Glomerular visceral epithelial cell (primary cell): ENCODE results near the gene ANP32B.
"Not testable (repeated sequence)": the region's sequence is repeated elsewhere in the genome, so short reads cannot be mapped to it uniquely, and the experiment has no call there.

ENCODE experiments used
- DNase-seq: peaks from one replicate; pipeline ENCODE4 v3.0.0-alpha.2; 2016; ENCODE audit errors: extremely low spot score

Gene ANP32B

DNA sequence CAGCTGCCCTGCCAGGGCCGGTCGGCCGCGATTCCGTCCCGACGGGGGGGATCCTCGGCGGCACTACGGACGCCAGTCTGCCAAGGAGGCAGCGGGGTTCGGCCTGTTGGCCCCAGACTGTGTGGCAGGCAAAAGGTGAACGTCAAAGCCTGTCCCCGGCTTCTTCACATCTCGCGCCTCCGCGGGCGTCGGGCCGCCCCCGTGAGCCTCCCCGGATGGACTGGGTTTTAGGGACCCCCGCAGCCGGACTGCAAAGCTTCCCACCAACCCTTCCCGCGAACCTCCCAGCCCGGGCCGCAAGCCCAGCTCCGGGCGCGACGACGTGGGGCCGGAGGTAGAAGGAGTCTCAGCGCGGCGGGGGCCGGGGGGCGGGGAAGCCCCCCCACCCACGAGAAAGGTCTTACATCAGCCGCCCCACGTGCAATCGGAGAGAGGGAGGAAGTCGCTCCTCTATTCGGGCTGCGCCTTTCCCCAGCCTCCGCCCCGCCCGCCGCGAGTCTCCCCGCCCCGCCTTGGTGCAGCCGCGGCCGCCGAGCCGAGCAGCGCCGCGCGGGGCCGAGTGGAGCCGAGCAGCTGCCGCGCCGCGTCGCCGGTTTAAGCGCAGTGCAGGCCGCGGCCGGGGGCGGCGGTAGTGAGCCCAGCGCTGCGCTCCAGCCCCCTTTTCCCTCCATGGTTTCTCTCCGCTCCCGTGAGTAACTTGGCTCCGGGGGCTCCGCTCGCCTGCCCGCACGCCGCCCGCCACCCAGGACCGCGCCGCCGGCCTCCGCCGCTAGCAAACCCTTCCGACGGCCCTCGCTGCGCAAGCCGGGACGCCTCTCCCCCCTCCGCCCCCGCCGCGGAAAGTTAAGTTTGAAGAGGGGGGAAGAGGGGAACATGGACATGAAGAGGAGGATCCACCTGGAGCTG lies at the start of gene ANP32B:
ANP32B (plus strand) TSS at position 659 of the 906 bp plus-strand sequence; CDS start at position 874, 215 bp downstream.
- DNase-seq: peak; percentile 95

DNA sequence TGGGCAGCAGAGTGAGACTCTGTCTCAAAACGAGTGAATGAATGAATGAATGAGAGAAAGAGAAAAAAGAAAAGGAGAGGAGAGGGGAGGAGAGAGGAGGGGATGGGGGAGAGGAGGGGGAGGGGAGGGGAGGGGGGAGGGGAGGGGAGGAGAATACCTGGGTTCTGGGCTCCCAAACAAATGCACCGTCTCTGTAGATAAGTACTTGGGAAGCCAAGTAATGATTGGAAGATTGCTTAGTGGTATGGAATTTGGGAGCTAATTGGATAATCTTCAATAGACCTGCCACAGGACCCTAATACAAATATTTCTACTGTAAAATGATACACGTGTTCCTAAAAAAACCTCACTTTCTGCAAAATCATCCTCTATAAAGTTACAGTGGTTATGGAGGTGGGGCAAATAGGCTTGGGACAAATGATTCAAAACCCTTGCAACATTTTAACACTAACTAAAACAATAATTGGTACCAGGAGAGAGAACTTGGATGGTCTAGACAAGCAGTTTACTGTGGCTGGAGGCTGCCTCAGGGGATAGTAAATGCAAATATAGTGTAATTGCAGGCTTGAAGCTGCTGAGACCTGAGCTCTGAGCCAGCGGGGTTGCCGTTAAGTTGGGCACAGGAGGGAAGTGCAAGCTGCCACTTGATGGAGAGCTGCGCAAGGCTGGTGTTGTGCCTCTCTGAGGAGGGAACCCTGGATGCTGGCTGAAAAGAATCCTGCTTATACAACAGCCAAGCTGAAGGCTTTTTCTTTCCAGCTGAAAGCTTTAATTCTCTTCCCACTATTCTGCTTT lies 48.6 kb upstream of the ANP32B start:
- no peak for DNase-seq

DNA sequence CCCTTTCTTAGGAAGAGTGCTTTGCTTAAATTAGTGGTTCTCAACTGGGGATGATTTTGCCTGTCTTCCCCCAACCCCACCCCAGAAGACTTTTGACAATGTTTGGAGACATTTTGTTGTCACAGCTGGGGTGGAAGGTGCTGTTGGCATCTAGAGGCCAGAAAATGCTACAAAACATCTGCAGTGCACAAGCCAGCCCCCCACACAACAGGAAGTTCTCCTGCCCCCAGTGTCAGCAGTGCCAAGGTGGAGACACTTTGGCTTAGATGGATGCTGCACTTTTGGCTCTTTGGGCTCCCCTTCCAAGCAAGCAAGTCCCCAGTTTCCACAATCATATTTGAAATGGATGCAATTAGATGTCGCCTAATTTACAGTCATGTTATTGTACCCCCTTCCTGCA lies 47.9 kb upstream of the ANP32B start:
- no peak for DNase-seq

DNA sequence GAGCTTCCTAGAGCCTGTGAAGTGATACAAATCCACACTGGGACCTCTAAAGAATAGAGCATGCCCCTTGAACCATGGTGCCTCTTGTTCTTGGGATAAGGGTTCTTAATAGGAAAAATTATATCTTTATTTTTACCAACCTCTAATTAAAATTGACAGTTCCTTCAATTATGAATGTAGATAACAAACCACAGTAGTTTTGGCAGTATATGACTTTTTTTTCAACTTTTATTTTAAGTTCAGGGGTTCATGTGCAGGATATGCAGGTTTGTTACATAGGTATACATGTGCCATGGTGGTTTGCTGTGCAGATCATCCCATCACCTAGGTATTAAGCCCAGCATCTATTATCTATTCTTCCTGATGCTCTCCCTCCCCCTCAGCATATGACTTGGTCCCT lies 46.1 kb upstream of the ANP32B start:
- no peak for DNase-seq

DNA sequence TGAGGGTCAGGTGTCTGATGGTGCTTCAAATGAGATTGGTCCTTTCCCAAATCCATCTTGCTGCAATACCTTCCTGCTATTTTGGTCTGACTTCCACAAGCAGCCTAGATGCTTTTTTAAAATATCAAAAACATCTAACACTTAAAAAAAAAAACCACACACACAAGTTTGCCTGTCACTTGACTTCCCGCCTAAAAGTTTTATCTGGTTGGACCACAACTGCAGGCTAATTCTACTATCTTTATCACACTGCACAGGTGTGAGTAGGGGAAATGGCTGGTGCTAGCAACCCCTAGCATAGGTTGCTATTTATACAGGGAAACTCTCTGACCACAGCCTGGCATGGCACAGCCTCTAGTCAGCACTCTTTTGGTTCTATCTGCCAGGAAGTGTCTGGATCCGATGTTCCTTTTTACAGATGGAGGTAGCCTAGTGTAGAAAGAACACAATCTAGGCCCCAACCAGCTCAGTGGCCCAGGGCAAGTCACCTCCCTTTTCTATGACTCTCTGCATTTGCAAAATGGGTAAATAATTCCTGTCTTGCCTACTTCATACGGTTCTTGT lies 45.0 kb upstream of the ANP32B start, which contains the start of gene HEMGN:
HEMGN (minus strand) TSS at position 92 of the 564 bp plus-strand sequence; CDS start at position 56, 36 bp downstream.
- DNase-seq: no peak

DNA sequence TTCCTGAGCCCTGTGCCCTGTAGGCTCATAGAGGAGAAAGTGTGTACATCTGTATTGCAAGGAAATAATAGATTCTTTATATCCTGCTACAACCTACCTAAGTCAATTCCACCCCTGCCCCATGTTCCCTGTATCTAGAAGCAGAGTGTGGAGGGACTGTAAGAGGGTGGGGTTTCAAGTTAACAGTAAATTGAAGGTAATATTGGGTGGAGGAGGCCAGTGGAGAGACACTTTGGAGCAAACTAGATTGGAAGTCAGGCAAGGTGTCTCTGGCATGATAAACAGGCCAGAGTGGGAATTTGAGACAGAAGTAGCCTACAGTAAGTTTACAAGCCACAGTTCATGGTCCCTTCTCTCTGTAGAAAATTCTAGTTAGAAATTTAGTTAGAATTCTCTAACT lies 42.9 kb upstream of the ANP32B start:
- DNase-seq: no peak

DNA sequence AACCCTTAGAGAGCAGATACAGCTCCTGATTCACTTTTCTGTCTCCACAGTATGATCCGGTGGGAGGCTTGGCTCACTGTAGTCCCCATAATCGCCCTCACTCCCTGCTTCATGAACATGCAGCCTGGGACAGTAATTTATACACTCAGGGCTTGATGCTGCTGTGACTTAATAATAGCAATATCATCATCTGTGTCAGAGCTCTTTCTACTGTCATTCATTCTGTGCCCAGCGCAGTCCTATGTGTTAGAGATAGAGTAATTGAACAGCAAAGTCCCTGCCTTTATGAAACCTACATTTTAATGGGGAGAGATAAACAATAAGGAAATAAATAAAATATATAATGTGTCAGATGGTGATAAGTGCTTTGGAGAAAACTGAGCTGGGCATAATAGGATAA lies 42.4 kb upstream of the ANP32B start:
- DNase-seq: no peak

DNA sequence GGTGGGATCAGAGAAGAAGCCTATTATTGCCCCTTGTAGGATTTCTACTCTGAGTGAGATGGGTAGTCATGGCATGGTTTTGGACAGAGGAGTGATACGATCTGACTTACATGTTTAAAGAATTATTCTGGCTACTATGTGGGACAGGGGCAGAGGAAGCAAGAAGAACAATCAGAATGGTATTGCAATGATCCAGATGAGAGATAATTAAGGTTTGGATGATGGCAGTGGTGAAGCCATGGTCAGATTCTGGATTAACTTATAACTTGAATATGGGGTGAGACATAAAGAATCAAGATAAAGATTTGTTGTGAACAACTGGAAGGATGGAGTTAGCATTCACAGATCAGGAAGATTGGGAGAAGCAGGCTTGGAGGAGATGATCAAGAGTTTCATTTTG lies 41.8 kb upstream of the ANP32B start:
- DNase-seq: no peak

DNA sequence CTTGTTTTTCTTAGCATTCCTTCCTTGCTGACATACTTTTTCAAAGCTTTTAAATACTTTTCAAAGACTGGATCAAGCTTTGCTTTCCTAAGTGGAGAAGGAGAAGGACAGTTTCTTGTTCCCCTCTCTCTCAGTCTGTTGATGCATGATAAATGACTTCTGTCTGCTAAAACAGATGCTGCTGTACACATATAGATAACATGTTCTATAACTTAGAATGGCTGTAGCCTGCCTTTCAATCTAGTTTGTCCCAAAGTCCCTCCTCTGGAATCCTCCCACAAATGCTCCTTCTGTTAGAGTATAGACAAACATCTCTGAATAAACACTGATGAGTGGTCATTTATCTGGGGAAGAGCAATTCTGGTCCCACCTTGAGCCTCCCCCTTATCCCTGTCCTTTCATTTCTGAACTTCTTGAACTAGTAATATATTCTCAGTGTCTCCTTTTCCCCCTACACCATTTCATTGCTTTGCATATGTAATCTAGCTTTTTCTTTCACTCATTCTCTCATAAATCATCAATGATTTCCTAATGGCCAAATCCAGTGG lies 39.8 kb upstream of the ANP32B start:
- DNase-seq: no peak

DNA sequence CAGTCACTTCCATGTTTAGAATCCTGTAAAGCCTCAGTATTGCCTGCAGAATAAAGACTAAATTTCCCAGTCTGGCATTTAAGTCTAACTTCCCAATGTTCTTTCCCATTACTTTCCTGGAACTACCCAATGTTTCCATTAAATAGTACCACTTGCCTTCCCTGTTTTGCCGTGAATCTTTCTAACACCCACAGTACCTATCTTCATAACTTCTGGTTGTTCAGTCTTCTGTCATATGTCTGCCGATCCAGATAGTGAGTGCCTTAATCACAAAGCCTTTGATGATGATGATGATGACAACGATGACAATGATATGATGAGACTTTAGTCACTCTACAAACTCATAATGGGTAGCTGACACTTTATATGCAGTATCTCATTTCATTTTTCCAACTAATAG lies 38.5 kb upstream of the ANP32B start:
- no peak for DNase-seq

DNA sequence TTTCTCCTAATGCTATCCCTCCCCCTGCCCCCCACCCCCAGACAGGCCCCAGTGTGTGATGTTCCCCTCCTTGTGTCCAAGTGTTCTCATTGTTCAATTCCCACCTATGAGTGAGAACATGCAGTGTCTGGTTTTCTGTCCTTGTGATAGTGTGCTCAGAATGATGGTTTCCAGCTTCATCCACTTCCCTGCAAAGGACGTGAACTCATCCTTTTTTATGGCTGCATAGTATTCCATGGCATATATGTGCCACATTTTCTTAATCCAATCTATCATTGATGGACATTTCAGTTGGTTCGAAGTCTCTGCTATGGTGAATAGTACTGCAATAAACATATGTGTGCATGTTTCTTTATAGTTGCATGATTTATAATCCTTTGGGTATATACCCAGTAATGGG lies 37.7 kb upstream of the ANP32B start:
- not testable (repeated sequence) for DNase-seq

DNA sequence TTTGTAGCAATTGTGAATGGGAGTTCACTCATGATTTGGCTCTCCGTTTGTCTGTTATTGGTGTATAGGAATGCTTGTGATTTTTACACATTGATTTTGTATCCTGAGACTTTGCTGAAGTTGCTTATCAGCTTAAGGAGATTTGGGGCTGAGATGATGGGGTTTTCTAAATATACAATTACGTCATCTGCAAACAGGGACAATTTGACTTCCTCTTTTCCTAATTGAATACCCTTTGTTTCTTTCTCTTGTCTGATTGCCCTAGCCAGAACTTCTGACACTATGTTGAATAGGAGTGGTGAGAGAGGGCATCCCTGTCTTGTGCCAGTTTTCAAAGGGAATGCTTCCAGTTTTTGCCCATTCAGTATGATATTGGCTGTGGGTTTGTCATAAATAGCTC lies 36.0 kb upstream of the ANP32B start:
- not testable (repeated sequence) for DNase-seq

DNA sequence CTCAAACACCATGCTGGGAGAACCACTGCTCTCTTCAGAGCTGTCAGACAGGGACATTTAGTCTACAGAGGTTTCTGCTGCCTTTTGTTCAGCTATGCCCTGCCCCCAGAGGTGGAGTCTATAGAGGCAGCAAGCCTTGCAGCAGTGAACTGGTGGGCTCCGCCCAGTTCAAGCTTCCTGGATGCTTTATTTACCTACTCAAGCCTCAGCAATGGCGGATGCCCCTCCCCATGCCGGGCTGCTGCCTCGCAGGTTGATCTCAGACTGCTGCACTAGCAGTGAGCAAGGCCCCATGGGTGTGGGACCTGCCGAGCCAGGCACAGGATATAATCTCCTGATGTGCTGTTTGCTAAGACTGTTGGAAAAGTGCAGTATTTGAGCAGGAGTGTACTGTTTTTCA lies 32.3 kb upstream of the ANP32B start:
- not testable (repeated sequence) for DNase-seq

DNA sequence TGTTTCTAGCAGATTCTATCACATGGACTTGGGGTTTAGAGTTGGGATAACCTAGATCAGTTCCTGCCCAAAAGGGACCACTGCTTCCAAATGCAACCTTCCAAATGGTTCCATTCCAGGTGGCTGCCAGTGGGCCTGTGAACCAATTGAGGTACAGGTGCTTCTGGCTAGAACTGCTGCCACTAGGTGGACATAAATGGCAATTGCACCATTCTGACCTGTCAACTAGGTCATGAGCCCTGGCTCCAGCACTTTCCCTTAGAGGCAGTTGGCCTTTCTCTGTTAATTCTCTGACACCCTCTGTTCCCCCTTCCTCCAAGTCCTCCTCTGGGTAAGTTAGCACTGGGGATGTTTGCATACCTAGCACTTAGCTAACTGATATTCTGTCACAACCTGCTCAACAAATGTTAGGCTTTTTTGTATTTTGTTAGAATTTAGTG lies 28.6 kb upstream of the ANP32B start:
- DNase-seq: peak; percentile 46

DNA sequence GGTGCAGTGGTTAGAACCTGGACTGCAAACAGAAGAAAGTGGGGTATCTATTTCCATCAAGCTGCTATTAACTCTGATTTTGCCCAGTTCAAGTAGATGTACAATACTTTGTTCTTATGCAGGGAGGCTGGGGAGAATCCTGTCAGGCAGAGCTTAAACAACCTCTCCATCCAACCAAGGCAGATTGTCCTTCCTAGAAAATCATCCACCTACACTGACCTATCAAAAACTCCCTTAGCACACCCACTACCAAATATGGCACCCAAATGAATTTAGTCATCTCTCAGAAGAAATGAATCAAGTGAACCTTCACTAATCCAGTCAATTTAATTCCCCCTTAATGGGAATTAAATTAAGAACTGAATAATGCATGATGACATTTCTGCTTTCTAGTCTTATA lies 26.8 kb upstream of the ANP32B start:
- no peak for DNase-seq

DNA sequence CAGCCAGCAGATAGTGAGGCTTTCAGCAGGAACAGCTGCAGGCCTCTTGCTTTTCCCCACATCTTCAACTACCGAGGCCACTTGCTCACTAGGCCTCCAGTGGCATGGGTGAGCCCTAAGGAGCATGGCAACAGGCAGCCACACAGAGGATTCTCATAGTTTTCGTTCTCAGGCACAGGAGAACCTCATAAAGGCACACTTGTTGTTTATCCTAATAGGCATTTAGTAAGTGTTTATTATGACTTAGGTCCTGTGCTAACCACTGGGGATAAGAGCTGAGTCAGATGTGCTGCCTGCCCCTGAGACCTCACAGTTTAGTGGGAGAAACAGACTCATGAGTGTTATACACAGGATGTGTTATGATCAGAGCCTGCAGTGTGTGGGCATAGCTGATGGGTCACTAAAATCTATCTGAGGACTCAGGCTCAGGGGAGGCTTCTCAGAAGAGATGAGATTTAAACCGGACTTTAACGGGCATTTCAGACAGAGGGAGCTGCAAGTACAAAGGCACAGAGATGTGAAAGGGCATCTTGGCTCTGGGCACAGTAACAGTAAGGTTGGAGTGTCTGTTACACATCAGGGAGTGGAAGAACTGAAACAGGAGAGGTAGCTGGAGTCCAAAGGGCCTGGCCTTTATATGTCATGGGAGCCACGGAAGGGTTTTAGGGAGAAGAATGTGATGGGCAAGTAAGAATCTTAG lies 24.2 kb upstream of the ANP32B start:
- DNase-seq: no peak

DNA sequence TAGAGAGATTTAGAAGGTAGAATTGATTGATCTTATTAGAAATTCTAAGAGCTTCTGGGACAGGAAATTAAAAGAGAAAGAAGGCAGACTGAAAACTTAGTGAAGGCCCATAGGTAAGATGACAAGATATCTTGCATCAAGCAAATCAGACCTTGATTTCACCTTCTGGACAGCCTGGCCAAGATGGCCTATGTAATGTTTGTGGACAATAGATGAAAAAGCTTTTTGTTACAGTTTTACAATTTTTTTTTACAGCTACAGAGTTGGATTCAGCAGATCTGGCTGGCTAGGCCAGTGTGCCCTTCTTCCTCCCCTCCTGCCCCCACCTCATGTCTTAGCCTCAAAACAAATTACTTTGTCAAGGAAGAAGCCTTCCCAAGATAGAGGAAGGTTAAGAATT lies 23.6 kb upstream of the ANP32B start:
- DNase-seq: no peak

DNA sequence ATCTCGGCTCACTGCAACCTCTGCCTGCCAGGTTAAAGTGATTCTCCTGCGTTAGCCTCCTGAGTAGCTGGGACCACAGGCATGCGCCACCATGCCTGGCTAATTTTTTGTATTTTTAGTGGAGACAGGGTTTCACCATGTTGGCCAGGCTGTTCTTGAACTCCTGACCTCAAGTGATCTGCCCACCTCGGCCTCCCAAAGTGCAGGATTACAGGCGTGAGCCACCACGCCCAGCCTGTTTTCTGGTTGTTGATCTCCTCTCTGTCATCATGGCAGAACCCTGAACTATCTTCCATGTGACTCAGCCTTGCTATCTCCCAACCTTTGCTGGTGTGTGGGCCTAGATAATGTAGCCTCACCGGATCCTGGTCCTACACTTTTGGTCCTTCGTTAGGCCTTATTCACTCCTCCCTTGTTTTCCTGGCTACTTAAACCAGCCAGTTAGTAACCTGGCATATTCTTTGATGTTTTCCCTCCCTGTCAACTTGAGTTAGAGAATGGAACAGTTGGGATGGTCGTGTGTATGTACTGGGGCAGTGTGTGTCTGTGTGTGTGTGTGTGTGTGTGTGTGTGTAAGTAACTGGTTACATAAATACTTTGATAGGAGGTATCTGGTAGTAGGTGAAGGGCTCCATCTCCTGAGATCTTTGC lies 22.3 kb upstream of the ANP32B start:
- DNase-seq: not testable (repeated sequence)

DNA sequence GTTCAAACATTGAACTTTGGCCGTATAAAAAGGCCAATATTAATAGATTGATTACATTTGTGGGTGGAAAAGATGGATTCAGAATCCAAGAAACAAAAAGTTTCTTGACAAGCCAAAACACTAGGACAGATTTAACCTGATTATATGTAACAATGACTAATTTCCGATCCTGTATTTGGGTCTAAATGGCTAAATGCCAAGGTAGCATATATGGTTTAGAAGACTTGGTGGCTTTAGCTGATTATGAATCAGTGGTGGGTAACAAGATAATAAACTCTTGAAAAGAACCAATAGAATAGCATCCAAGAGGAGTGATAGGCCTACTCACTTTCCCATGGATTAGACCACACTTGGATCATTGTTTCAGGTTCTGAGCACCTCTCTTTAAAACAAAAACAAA lies 21.8 kb upstream of the ANP32B start:
- DNase-seq: no peak

DNA sequence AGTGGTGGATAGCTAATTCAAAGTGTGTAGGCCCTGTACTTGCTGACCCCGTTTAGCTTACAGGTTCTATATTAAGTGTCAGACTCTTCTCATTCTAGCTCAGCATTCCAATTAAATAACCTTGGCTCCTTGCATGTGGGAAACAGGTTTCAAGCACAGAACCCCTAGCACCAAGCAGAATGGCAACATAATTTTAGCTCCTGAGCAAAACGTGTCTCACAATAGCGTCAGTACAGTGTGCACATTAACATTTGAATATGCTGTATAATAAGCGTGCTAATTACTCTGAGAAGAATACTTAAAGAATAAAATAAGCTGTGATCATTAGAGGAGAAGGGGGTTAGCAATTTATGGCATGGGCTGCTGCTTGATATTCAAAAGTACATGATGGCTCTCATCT lies 21.0 kb upstream of the ANP32B start:
- no peak for DNase-seq

DNA sequence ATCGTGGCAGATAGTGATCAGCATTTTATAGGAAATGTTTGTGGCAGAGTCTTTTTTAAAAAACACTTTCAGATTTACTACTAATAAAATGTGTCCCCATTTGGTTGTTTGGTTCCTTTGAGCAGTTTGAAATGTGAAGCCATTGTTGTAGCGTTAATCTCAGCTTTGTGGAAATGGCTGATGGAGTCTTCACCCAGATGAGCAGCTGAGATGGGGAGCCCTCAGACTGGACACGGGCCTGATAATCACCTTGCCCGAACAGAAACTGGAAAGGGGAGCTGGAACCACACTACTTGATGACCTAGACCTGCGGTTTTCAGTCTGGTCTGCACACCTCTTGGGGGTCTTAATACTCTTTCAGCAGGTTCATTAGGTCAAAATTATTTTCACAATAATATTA lies 20.6 kb upstream of the ANP32B start:
- DNase-seq: no peak
